Activated B cell treated with CpG ODN at 0.5 μM for 24 hours (primary cell): Measurements from ENCODE around the gene IKZF2. TPM values are rescaled to one million over a fixed set of nuclear protein-coding genes. Genes with fewer than 3 reads are reported as not detected.

Experiments used
- ATAC-seq: fragments of 200-7000 bp; cut with Tn5 transposase; one replicate; pipeline ENCODE4 v1.10.0; 2021; ENCODE audit warnings: low read depth, mild to moderate bottlenecking, moderate library complexity
- CTCF ChIA-PET: fragments of 350-600 bp; sonication (Branson Sonifier 250); formaldehyde crosslinking; loops from one replicate; lab custom pipeline; 2021; ENCODE audit warnings: antibody characterized with exemption; lab: Charles Lee
- POLR2A ChIA-PET: fragments of 350-600 bp; sonication (Branson Sonifier 250); formaldehyde crosslinking; loops from one replicate; lab custom pipeline; 2021; ENCODE audit warnings: antibody characterized with exemption; lab: Charles Lee
- DNase-seq: peaks from one replicate; pipeline ENCODE4 v3.0.0; 2022
- H3K27ac Mint-ChIP-seq: one replicate; pipeline ENCODE4 v1.8.0; 2020; ENCODE audit warnings: mixed read lengths
- H3K27me3 Mint-ChIP-seq: one replicate; pipeline ENCODE4 v1.8.0; 2021; ENCODE audit warnings: mixed read lengths
- H3K36me3 Mint-ChIP-seq: one replicate; pipeline ENCODE4 v1.8.0; 2021; ENCODE audit warnings: low read depth, mixed read lengths
- H3K4me1 Mint-ChIP-seq: one replicate; pipeline ENCODE4 v1.8.0; 2021; ENCODE audit warnings: mixed read lengths
- H3K4me3 Mint-ChIP-seq: one replicate; pipeline ENCODE4 v1.8.0; 2020; ENCODE audit warnings: mild to moderate bottlenecking, mixed read lengths
- H3K9me3 Mint-ChIP-seq: one replicate; pipeline ENCODE4 v1.8.0; 2020; ENCODE audit warnings: mixed read lengths
- intact Hi-C: fragments of 100-400 bp; cut with micrococcal nuclease; formaldehyde crosslinking; loops from one replicate; pipeline ENCODE4 v1.15.1; 2024
- total RNA-seq: library from RNA; stranded (reverse); gene quantifications from 2 replicates; pipeline ENCODE4 v1.2.3, GENCODE V29; 2022
- TF ChIP-seq, protein P1 (sequence below): fragments of 200-600 bp; IDR thresholded peaks from one replicate; pipeline ENCODE4 v1.8.0; 2022; ENCODE audit warnings: antibody characterized with exemption, mild to moderate bottlenecking

Gene IKZF2
- total RNA-seq, 1 donor from 2014 or later = 60.2 TPM

- H3K27me3 Mint-ChIP-seq = no peaks in the 10 kb centered on the region
- H3K4me1 Mint-ChIP-seq = no peaks in the 10 kb centered on the region
- H3K27ac Mint-ChIP-seq = no peak overlapping the region
- no peaks in the 10 kb centered on the region for H3K36me3 Mint-ChIP-seq
- TF ChIP-seq, protein P1, sequence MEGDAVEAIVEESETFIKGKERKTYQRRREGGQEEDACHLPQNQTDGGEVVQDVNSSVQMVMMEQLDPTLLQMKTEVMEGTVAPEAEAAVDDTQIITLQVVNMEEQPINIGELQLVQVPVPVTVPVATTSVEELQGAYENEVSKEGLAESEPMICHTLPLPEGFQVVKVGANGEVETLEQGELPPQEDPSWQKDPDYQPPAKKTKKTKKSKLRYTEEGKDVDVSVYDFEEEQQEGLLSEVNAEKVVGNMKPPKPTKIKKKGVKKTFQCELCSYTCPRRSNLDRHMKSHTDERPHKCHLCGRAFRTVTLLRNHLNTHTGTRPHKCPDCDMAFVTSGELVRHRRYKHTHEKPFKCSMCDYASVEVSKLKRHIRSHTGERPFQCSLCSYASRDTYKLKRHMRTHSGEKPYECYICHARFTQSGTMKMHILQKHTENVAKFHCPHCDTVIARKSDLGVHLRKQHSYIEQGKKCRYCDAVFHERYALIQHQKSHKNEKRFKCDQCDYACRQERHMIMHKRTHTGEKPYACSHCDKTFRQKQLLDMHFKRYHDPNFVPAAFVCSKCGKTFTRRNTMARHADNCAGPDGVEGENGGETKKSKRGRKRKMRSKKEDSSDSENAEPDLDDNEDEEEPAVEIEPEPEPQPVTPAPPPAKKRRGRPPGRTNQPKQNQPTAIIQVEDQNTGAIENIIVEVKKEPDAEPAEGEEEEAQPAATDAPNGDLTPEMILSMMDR = no peak
- POLR2A ChIA-PET = no interaction called here
- DNase-seq (no peak), ATAC-seq (no peak)
- CTCF ChIA-PET = no interaction called here
- intact Hi-C loops = no loop called here
- peaks cover 3% of the 10 kb centered on the region for H3K9me3 Mint-ChIP-seq
- H3K4me3 Mint-ChIP-seq = no peak overlapping the region
Observed at GRCh38 chr2:212953170-212953920, 198.1 kb downstream of the IKZF2 start.

- no peak overlapping the region for H3K27ac Mint-ChIP-seq
- H3K27me3 Mint-ChIP-seq = no peaks in the 10 kb centered on the region
- no peak for ATAC-seq
- no peaks in the 10 kb centered on the region for H3K36me3 Mint-ChIP-seq
- CTCF ChIA-PET = no interaction called here
- H3K4me1 Mint-ChIP-seq = no peaks in the 10 kb centered on the region
- intact Hi-C loops = loop anchor here (2.0 kb wide), 1 partner anchor 13 kb away; no protein-coding TSS in a partner anchor
- DNase-seq = no peak
- POLR2A ChIA-PET = no interaction called here
- TF ChIP-seq, protein P1 = no peak
- H3K9me3 Mint-ChIP-seq = peaks cover 2% of the 10 kb centered on the region
- H3K4me3 Mint-ChIP-seq = no peak overlapping the region
Observed at GRCh38 chr2:212949786-212950185, 201.6 kb downstream of the IKZF2 start.

Other genes with a start within 250 kb of the IKZF2 start
- gene SPAG16, start 132.9 kb upstream of the IKZF2 start, total RNA-seq = 11.2 and 11.5 TPM in 2 replicates